HCT116 (cell line): Measurements from ENCODE around the gene TKTL1. TPM values are rescaled to one million over a fixed set of nuclear protein-coding genes. Genes with fewer than 3 reads are reported as not detected.

Experiments used
- ATAC-seq: fragments of 200-7000 bp; cut with Tn5 transposase; 2 replicates; pipeline ENCODE4 v1.9.1; 2020; ENCODE audit warnings: mild to moderate bottlenecking, moderate library complexity
- BruUV-seq: library from RNA; stranded (reverse); fragments of 400-500 nt; replicated peaks from 2 replicates; lab custom pipeline; 2021; lab: Mats Ljungman, UMichigan
- CTCF ChIA-PET: fragments of 300-600 bp; sonication (Branson Sonifier 250); formaldehyde crosslinking; loops from one replicate; lab custom pipeline; 2021; ENCODE audit warnings: antibody characterized with exemption; lab: Charles Lee
- POLR2A ChIA-PET: fragments of 300-600, 350-600 bp; sonication (Branson Sonifier 250); formaldehyde crosslinking; loops from one replicate; lab custom pipeline; 2021; ENCODE audit warnings: antibody characterized with exemption; lab: Charles Lee
- RAD21 ChIA-PET, 2 experiments: fragments of 300-600 bp; sonication (Branson Sonifier 250); formaldehyde crosslinking; loops; one replicate each; lab custom pipeline; 2023; ENCODE audit warnings: low total read pairs in 2 of 2; ENCODE audit not compliant: uncharacterized antibody in 2 of 2, unreplicated experiment in 2 of 2, low non-redundant PET in 1 of 2; lab: Charles Lee
- DNase-seq: peaks from one replicate; pipeline ENCODE4 v3.0.0-alpha.2; 2010; ENCODE audit warnings: low read depth, low spot score
- H2AFZ ChIP-seq: fragments of 200-600 bp; shearing (Covaris generic), sonication (generic); 2 replicates; pipeline ENCODE4 v1.6.1; 2017; ENCODE audit warnings: low read depth, mixed run types, mixed read lengths, antibody characterized with exemption, low read length; ENCODE audit not compliant: poor library complexity, severe bottlenecking
- H3K27ac ChIP-seq: 2 replicates; pipeline ENCODE4 v1.5.1; 2012; ENCODE audit warnings: low read depth, low read length
- H3K27me3 ChIP-seq: fragments of 200-600 bp; sonication (generic); 2 replicates; pipeline ENCODE4 v1.6.1; 2016; ENCODE audit warnings: mixed run types, low read length, mixed read lengths; ENCODE audit not compliant: insufficient read depth
- H3K36me3 ChIP-seq, 2 experiments: fragments of 200-500 bp in 1 of 2; fragments of 200-600 bp in 1 of 2; sonication (Bioruptor generic) in 1 of 2; sonication (generic) in 1 of 2; 2 replicates each; pipeline versions ENCODE4 v1.5.1 to v1.6.1; 2014 to 2016; ENCODE audit warnings: low read length in 2 of 2, inconsistent platforms in 1 of 2, mixed read lengths in 1 of 2, mixed run types in 1 of 2; ENCODE audit not compliant: insufficient read depth in 2 of 2, control insufficient read depth in 1 of 2
- H3K4me1 ChIP-seq, 2 experiments: fragments of 200-600 bp in 1 of 2; sonication (generic) in 1 of 2; 2 replicates each; pipeline versions ENCODE4 v1.5.1 to v1.6.1; 2012 to 2017; ENCODE audit warnings: low read length in 2 of 2, inconsistent platforms in 1 of 2, mild to moderate bottlenecking in 1 of 2, mixed read lengths in 1 of 2, mixed run types in 1 of 2, moderate library complexity in 1 of 2; ENCODE audit not compliant: insufficient read depth in 2 of 2, control insufficient read depth in 1 of 2
- H3K4me2 ChIP-seq: fragments of 200-600 bp; sonication (generic); 2 replicates; pipeline ENCODE4 v1.6.1; 2017; ENCODE audit warnings: mixed run types, low read length, mixed read lengths
- H3K4me3 ChIP-seq, 2 experiments: fragments of 200-600 bp in 1 of 2; sonication (generic) in 1 of 2; replicated peaks in 1 of 2; 2 replicates each; pipeline ENCODE4 v1.5.1; 2011 to 2016; ENCODE audit warnings: low read length in 2 of 2, control low read depth in 1 of 2, low read depth in 1 of 2, mild to moderate bottlenecking in 1 of 2, mixed read lengths in 1 of 2, mixed run types in 1 of 2
- H3K79me2 ChIP-seq: fragments of 200-600 bp; sonication (generic); 2 replicates; pipeline ENCODE4 v1.6.1; 2017; ENCODE audit warnings: mild to moderate bottlenecking, mixed run types, low read length, moderate library complexity, mixed read lengths; ENCODE audit not compliant: insufficient read depth
- H3K9ac ChIP-seq: fragments of 200-600 bp; sonication (generic); 2 replicates; pipeline ENCODE4 v1.6.1; 2016; ENCODE audit warnings: low read length, mixed read lengths
- H3K9me2 ChIP-seq: fragments of 200-600 bp; sonication (generic), shearing (Covaris generic); 2 replicates; pipeline ENCODE4 v1.6.1; 2017; ENCODE audit warnings: mixed run types, mild to moderate bottlenecking, moderate library complexity; ENCODE audit not compliant: insufficient read depth
- H3K9me3 ChIP-seq, 2 experiments: fragments of 200-500 bp in 1 of 2; fragments of 200-600 bp in 1 of 2; sonication (Bioruptor generic) in 1 of 2; sonication (generic) in 1 of 2; 2 replicates each; pipeline ENCODE4 v1.6.1; 2014 to 2017; ENCODE audit warnings: low read length in 2 of 2, mixed read lengths in 2 of 2, inconsistent platforms in 1 of 2, low read depth in 1 of 2, mild to moderate bottlenecking in 1 of 2, mixed run types in 1 of 2, moderate library complexity in 1 of 2; ENCODE audit not compliant: control insufficient read depth in 1 of 2, insufficient read depth in 1 of 2
- H4K20me1 ChIP-seq: fragments of 200-600 bp; sonication (generic), shearing (Covaris generic); 2 replicates; pipeline ENCODE4 v1.6.1; 2017; ENCODE audit warnings: mixed run types, mild to moderate bottlenecking, moderate library complexity; ENCODE audit not compliant: insufficient read depth
- ATF3 ChIP-seq: IDR thresholded peaks from 2 replicates; pipeline ENCODE4 v1.6.1; 2012
- CBX3 ChIP-seq: IDR thresholded peaks from 2 replicates; pipeline ENCODE4 v1.6.1; 2012; ENCODE audit warnings: low read depth
- CTCF ChIP-seq, 3 experiments: fragments of 200-600 bp in 1 of 3; sonication (generic) in 1 of 3; IDR thresholded peaks in 2 of 3; conservative IDR thresholded peaks in 1 of 3; 2 replicates each; pipeline ENCODE4 v1.5.1; 2012 to 2017; ENCODE audit warnings: low read depth in 2 of 3, low read length in 2 of 3, antibody characterized with exemption in 1 of 3, borderline replicate concordance in 1 of 3, control low read depth in 1 of 3, mild to moderate bottlenecking in 1 of 3, mixed read lengths in 1 of 3, mixed run types in 1 of 3, moderate library complexity in 1 of 3; ENCODE audit not compliant: insufficient read depth in 1 of 3
- EZH2 ChIP-seq: fragments of 200-600 bp; sonication (generic); IDR thresholded peaks from 2 replicates; pipeline ENCODE4 v1.6.1; 2017; ENCODE audit warnings: antibody characterized with exemption, mixed run types
- FOSL1 ChIP-seq: IDR thresholded peaks from 2 replicates; pipeline ENCODE4 v1.6.1; 2012; ENCODE audit warnings: low read depth
- JUND ChIP-seq: IDR thresholded peaks from 2 replicates; pipeline ENCODE4 v1.6.1; 2012
- MAX ChIP-seq: IDR thresholded peaks from 2 replicates; pipeline ENCODE4 v1.6.1; 2012
- POLR2A ChIP-seq: IDR thresholded peaks from 2 replicates; pipeline ENCODE4 v1.7.0; 2011; ENCODE audit warnings: borderline replicate concordance; ENCODE audit not compliant: insufficient read depth, insufficient read length; ENCODE audit errors: extremely low read depth
- SP1 ChIP-seq: IDR thresholded peaks from 2 replicates; pipeline ENCODE4 v1.6.1; 2012; ENCODE audit warnings: low read depth
- ZBTB33 ChIP-seq: IDR thresholded peaks from 2 replicates; pipeline ENCODE4 v1.6.1; 2011; ENCODE audit warnings: mild to moderate bottlenecking, low read length, moderate library complexity; ENCODE audit not compliant: insufficient replicate concordance; ENCODE audit errors: extremely low read depth
- ZFX ChIP-seq: fragments of 450-650 bp; IDR thresholded peaks from 2 replicates; pipeline ENCODE4 v1.6.1; 2017
- intact Hi-C: fragments of 100-400 bp; cut with micrococcal nuclease; formaldehyde crosslinking; loops from 2 replicates; pipeline ENCODE4 v1.10.0; 2022
- total RNA-seq: library from RNA; stranded (reverse); gene quantifications from one replicate; pipeline ENCODE4 v1.2.1, GENCODE V29; 2021; ENCODE audit not compliant: unreplicated experiment

The TKTL1 gene
- total RNA-seq, 1 experiment from 2014 or later: 0.34 TPM

GRCh38 chrX:154359362-154360154 is 64.0 kb downstream of the TKTL1 start:
- peaks cover 6 to 25% of the 10 kb centered on the region in 2 experiments; a peak in 2 of 4 replicates for H3K36me3 ChIP-seq
- no peaks in the 10 kb centered on the region for H3K9me3 ChIP-seq
- ChIA-PET POLR2A (no interaction called here), CTCF (no interaction called here), RAD21 (no interaction called here)
- H3K79me2 ChIP-seq: peaks cover 32% of the 10 kb centered on the region; the same call in 1 of the 2 replicates
- no peak overlapping the region for H2AFZ ChIP-seq
- intact Hi-C loops: no loop called here
- no peak overlapping the region for H3K9ac ChIP-seq
- BruUV-seq: TSS peak; percentile 23
- TF ChIP-seq POLR2A (no peak), ZBTB33 (no peak), SP1 (no peak), ZFX (no peak), CTCF (IDR thresholded peaks at IDR 0.05 in 2 of 3, conservative IDR thresholded peaks at IDR 0.05 in 1 of 3; ENCODE audit: borderline replicate concordance in 1 of 3, insufficient read depth in 1 of 3, low read depth in 2 of 3, low read length in 2 of 3) (no peak), FOSL1 (no peak), ATF3 (no peak), EZH2 (no peak), CBX3 (no peak), JUND (no peak), MAX (no peak)
- no peak overlapping the region for H3K27ac ChIP-seq
- DNase-seq: no peak
- H4K20me1 ChIP-seq: 0 out of 2 replicates have a peak, but pooled peaks cover 2% of the 10 kb centered on the region
- no peak for ATAC-seq
- H3K4me1 ChIP-seq: no peaks in the 10 kb centered on the region
- H3K27me3 ChIP-seq: no peaks in the 10 kb centered on the region
- no peak overlapping the region for H3K4me3 ChIP-seq
- H3K9me2 ChIP-seq: no peaks in the 10 kb centered on the region
- no peak overlapping the region for H3K4me2 ChIP-seq
